ENCODE data around the gene TOPORS.

The TOPORS gene

GRCh38 chr9:32545884-32546283 lies 6.5 kb downstream of the TOPORS start:
- H3K27ac ChIP-seq (ENCODE audit: low read length) = no peak overlapping the region
- H3K9me2 ChIP-seq (replicated peaks; ENCODE audit: insufficient read depth, low read length) = no peaks in the 10 kb centered on the region
- no peak overlapping the region for H2AFZ ChIP-seq (ENCODE audit: low read length)
- H3K9ac ChIP-seq (ENCODE audit: low read length) = no peak overlapping the region
- H3K79me2 ChIP-seq (ENCODE audit: low read length) = peaks cover 97% of the 10 kb centered on the region
- TF ChIP-seq EZH2phosphoT487 (IDR thresholded peaks at IDR 0.05; ENCODE audit: low read length) = no peak
- TF ChIP-seq EZH2 (optimal IDR thresholded peaks at IDR 0.05; ENCODE audit: low read depth, low read length) = no peak
- no peak for TF ChIP-seq CTCF (IDR thresholded peaks at IDR 0.05; ENCODE audit: low read length)
- no peaks in the 10 kb centered on the region for H3K27me3 ChIP-seq (replicated peaks; ENCODE audit: insufficient read depth, low read length)
- H3K4me2 ChIP-seq (ENCODE audit: low read depth, low read length) = no peak overlapping the region
- H4K20me1 ChIP-seq (ENCODE audit: insufficient read depth, low read length) = 0 out of 2 replicates have a peak, but pooled peaks cover 4% of the 10 kb centered on the region
- no peaks in the 10 kb centered on the region for H3K9me3 ChIP-seq (replicated peaks; ENCODE audit: insufficient read depth, low read length)
- H3K4me3 ChIP-seq (ENCODE audit: low read length) = no peak overlapping the region
- no peak for DNase-seq
- H3F3A ChIP-seq (ENCODE audit: insufficient read depth, low read length) = no peaks in the 10 kb centered on the region
- peaks cover 5% of the 10 kb centered on the region; the same call in 1 of the 2 replicates for H3K4me1 ChIP-seq (ENCODE audit: low read length)
- H3K36me3 ChIP-seq (replicated peaks; ENCODE audit: insufficient read depth, low read length) = no peaks in the 10 kb centered on the region

- Histone ChIP-seq H3K79me2 (ENCODE audit: low read length) (peaks cover 72% of the 10 kb centered on the region), H3K9me2 (replicated peaks; ENCODE audit: insufficient read depth, low read length) (no peaks in the 10 kb centered on the region), H3K27ac (ENCODE audit: low read length) (no peak overlapping the region), H4K20me1 (ENCODE audit: insufficient read depth, low read length) (0 out of 2 replicates have a peak, but pooled peaks cover 4% of the 10 kb centered on the region), H3K9ac (ENCODE audit: low read length) (no peak overlapping the region), H3K27me3 (replicated peaks; ENCODE audit: insufficient read depth, low read length) (no peaks in the 10 kb centered on the region), H2AFZ (ENCODE audit: low read length) (no peak overlapping the region), H3K36me3 (replicated peaks; ENCODE audit: insufficient read depth, low read length) (no peaks in the 10 kb centered on the region), H3K9me3 (replicated peaks; ENCODE audit: insufficient read depth, low read length) (no peaks in the 10 kb centered on the region), H3F3A (ENCODE audit: insufficient read depth, low read length) (no peaks in the 10 kb centered on the region), H3K4me1 (ENCODE audit: low read length) (no peaks in the 10 kb centered on the region), H3K4me2 (ENCODE audit: low read depth, low read length) (no peak overlapping the region), H3K4me3 (ENCODE audit: low read length) (no peak overlapping the region)
- no peak for DNase-seq
- no peak for TF ChIP-seq EZH2 (optimal IDR thresholded peaks at IDR 0.05; ENCODE audit: low read depth, low read length)
- no peak for TF ChIP-seq EZH2phosphoT487 (IDR thresholded peaks at IDR 0.05; ENCODE audit: low read length)
- no peak for TF ChIP-seq CTCF (IDR thresholded peaks at IDR 0.05; ENCODE audit: low read length)
Measured at GRCh38 chr9:32543047-32543446, 9.3 kb downstream of the TOPORS start.

- Histone ChIP-seq H3K36me3 (replicated peaks; ENCODE audit: insufficient read depth, low read length) (no peaks in the 10 kb centered on the region), H3K4me2 (ENCODE audit: low read depth, low read length) (no peak overlapping the region), H3K4me1 (ENCODE audit: low read length) (no peaks in the 10 kb centered on the region), H3F3A (ENCODE audit: insufficient read depth, low read length) (no peaks in the 10 kb centered on the region), H2AFZ (ENCODE audit: low read length) (no peak overlapping the region), H3K9me3 (replicated peaks; ENCODE audit: insufficient read depth, low read length) (no peaks in the 10 kb centered on the region), H3K9ac (ENCODE audit: low read length) (no peak overlapping the region), H3K4me3 (ENCODE audit: low read length) (no peak overlapping the region), H3K9me2 (replicated peaks; ENCODE audit: insufficient read depth, low read length) (no peaks in the 10 kb centered on the region), H4K20me1 (ENCODE audit: insufficient read depth, low read length) (no peaks in the 10 kb centered on the region), H3K79me2 (ENCODE audit: low read length) (no peaks in the 10 kb centered on the region), H3K27me3 (replicated peaks; ENCODE audit: insufficient read depth, low read length) (no peaks in the 10 kb centered on the region), H3K27ac (ENCODE audit: low read length) (no peak overlapping the region)
- TF ChIP-seq EZH2 (optimal IDR thresholded peaks at IDR 0.05; ENCODE audit: low read depth, low read length) = no peak
- no peak for TF ChIP-seq CTCF (IDR thresholded peaks at IDR 0.05; ENCODE audit: low read length)
- DNase-seq = no peak
Measured at GRCh38 chr9:32533816-32534215, 18.6 kb downstream of the TOPORS start.

Measured in MM.1S (cell line).